T-helper 1 cell treated with Interleukin-12 subunit alpha and Interleukin-12 subunit beta and Interleukin-4 antibody, amounts not matched to agents 30 ng/mL and 1 ng/mL, for 36 hours (primary cell): ENCODE data around the gene SCP2. TPM values are rescaled to one million over a fixed set of nuclear protein-coding genes. Genes with fewer than 3 reads are reported as not detected.

Source experiments
- intact Hi-C: fragments of 100-400 bp; cut with micrococcal nuclease; formaldehyde crosslinking; loops from one replicate; pipeline ENCODE4 v1.15.1; 2024
- total RNA-seq: library from RNA; stranded (reverse); gene quantifications from 2 replicates; pipeline ENCODE4 v1.2.3, GENCODE V29; 2022

The SCP2 gene
- total RNA-seq, 1 donor from 2014 or later, result 87.6 TPM

DNA sequence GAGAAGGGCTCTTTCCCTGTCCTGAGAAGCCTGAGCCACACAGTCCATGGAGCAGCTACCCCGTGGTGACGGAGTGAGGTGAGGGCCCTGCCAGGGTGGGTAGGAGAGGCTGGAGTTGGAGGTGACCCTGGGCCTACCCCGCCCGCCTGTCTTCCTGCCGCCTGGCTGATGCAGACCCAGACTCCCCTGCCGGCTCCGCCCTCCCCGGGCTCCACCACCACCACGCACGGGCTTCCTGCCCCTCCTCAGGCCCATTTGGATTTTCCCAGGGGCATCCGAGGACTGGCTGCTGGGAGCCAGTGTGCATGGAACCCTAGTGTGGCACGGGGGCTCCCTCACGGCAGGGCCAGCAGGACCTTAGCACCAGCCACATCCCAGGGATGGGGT, 167.4 kb downstream of the SCP2 start:
- intact Hi-C loops, result no loop called here

Other genes starting within 250 kb of the SCP2 start
- gene COA7, start 228.9 kb upstream of the SCP2 start, total RNA-seq, result 16.1 and 17.2 TPM in 2 replicates
- 14.0 and 14.5 TPM in 2 replicates for gene ZYG11B, start 200.8 kb upstream of the SCP2 start, total RNA-seq
- gene ZYG11A, start 84.5 kb upstream of the SCP2 start, total RNA-seq, result 0.10 and 0.17 TPM in 2 replicates
- gene ECHDC2, start 5.5 kb upstream of the SCP2 start, total RNA-seq, result 92.4 and 93.9 TPM in 2 replicates
- gene PODN, start 134.9 kb downstream of the SCP2 start, total RNA-seq, result not detected in 2 replicates
- gene SLC1A7, start 215.4 kb downstream of the SCP2 start, total RNA-seq, result not detected in 2 replicates